ENCODE measurements around the gene ADCY9.
A peak's percentile ranks its signal among the peaks of the same experiment; 100 is the strongest.

Gene ADCY9

GRCh38 chr16:3999479-4000325, 116.5 kb downstream of the ADCY9 start:
- peak; percentile 63 for DNase-seq

GRCh38 chr16:3998793-3999478, 117.3 kb downstream of the ADCY9 start:
- DNase-seq: peak; percentile 69

- no peak for DNase-seq
These were observed 118.9 kb downstream of the ADCY9 start for GRCh38 chr16:3997231-3997841.

GRCh38 chr16:3995001-3995400, 121.2 kb downstream of the ADCY9 start:
- DNase-seq: no peak

GRCh38 chr16:3993052-3993785, 123.0 kb downstream of the ADCY9 start:
- DNase-seq: no peak

- DNase-seq: no peak
These were observed 123.8 kb downstream of the ADCY9 start for GRCh38 chr16:3992297-3993051.

GRCh38 chr16:3988824-3989223, 127.4 kb downstream of the ADCY9 start:
- DNase-seq: no peak

- DNase-seq: no peak
These were observed 128.2 kb downstream of the ADCY9 start for GRCh38 chr16:3988011-3988410.

GRCh38 chr16:3987231-3987630, 129.0 kb downstream of the ADCY9 start:
- DNase-seq: no peak

- DNase-seq: no peak
These were observed 130.1 kb downstream of the ADCY9 start for GRCh38 chr16:3986235-3986544.

GRCh38 chr16:3984111-3985060, 131.9 kb downstream of the ADCY9 start:
- no peak for DNase-seq

- peak; percentile 22 for DNase-seq
These were observed 133.1 kb downstream of the ADCY9 start for GRCh38 chr16:3983081-3983520.

- no peak for DNase-seq
These were observed 134.0 kb downstream of the ADCY9 start for GRCh38 chr16:3982216-3982615.

- DNase-seq: no peak
These were observed 135.8 kb downstream of the ADCY9 start for GRCh38 chr16:3980253-3981111.

GRCh38 chr16:3979518-3979917, 136.7 kb downstream of the ADCY9 start:
- no peak for DNase-seq

- DNase-seq: no peak
These were observed 137.2 kb downstream of the ADCY9 start for GRCh38 chr16:3979070-3979469.

- no peak for DNase-seq
These were observed 138.9 kb downstream of the ADCY9 start for GRCh38 chr16:3977376-3977775.

GRCh38 chr16:3974751-3975150, 141.5 kb downstream of the ADCY9 start:
- no peak for DNase-seq

- DNase-seq: no peak
These were observed 144.5 kb downstream of the ADCY9 start for GRCh38 chr16:3971706-3972105.

- DNase-seq: no peak
These were observed 145.0 kb downstream of the ADCY9 start for GRCh38 chr16:3971261-3971660.
